A673 (cell line): ENCODE results near the gene PRKCA. TPM values are rescaled to one million over a fixed set of nuclear protein-coding genes. Genes with fewer than 3 reads are reported as not detected.

Experiments
- BruUV-seq: library from RNA; stranded (reverse); fragments of 400-500 nt; replicated peaks from 2 replicates; lab custom pipeline; 2021; lab: Mats Ljungman, UMichigan
- CTCF ChIA-PET: fragments of 300-600 bp; sonication (Branson Sonifier 250); formaldehyde crosslinking; loops from one replicate; lab custom pipeline; 2022; ENCODE audit warnings: antibody characterized with exemption; lab: Charles Lee
- POLR2A ChIA-PET: fragments of 300-600 bp; sonication (Branson Sonifier 250); formaldehyde crosslinking; loops from one replicate; lab custom pipeline; 2022; ENCODE audit warnings: antibody characterized with exemption; ENCODE audit not compliant: low non-redundant PET; lab: Charles Lee
- DNase-seq: peaks from one replicate; pipeline ENCODE4 v3.0.0-alpha.2; 2015; ENCODE audit warnings: low spot score
- H3K27ac ChIP-seq: fragments of 200-600 bp; sonication (generic); 2 replicates; pipeline ENCODE4 v1.5.1; 2016; ENCODE audit warnings: mixed run types, low read depth, mild to moderate bottlenecking, mixed read lengths, antibody characterized with exemption, low read length; ENCODE audit not compliant: poor library complexity, severe bottlenecking
- H3K27me3 ChIP-seq: fragments of 200-600 bp; sonication (generic); replicated peaks from 2 replicates; pipeline ENCODE4 v1.6.1; 2017; ENCODE audit warnings: mixed run types, low read depth, mild to moderate bottlenecking, mixed read lengths, antibody characterized with exemption, low read length; ENCODE audit not compliant: insufficient read depth, poor library complexity
- H3K36me3 ChIP-seq: fragments of 200-600 bp; sonication (generic); 2 replicates; pipeline ENCODE4 v1.6.1; 2016; ENCODE audit warnings: mixed run types, mild to moderate bottlenecking, mixed read lengths, antibody characterized with exemption, low read length; ENCODE audit not compliant: insufficient read depth, poor library complexity, severe bottlenecking
- H3K4me1 ChIP-seq: fragments of 200-600 bp; sonication (generic); 2 replicates; pipeline ENCODE4 v1.6.1; 2017; ENCODE audit warnings: mixed run types, mild to moderate bottlenecking, mixed read lengths, antibody characterized with exemption, low read length; ENCODE audit not compliant: insufficient read depth, poor library complexity, severe bottlenecking
- H3K4me3 ChIP-seq: fragments of 200-600 bp; sonication (generic); 2 replicates; pipeline ENCODE4 v1.5.1; 2016; ENCODE audit warnings: low read depth, mixed run types, mild to moderate bottlenecking, mixed read lengths, low read length; ENCODE audit not compliant: poor library complexity, severe bottlenecking
- H3K9me3 ChIP-seq: fragments of 200-600 bp; sonication (generic); 2 replicates; pipeline ENCODE4 v1.6.1; 2016; ENCODE audit warnings: mixed run types, low read depth, mild to moderate bottlenecking, mixed read lengths, antibody characterized with exemption, low read length; ENCODE audit not compliant: poor library complexity, severe bottlenecking
- EZH2 ChIP-seq: fragments of 200-600 bp; sonication (generic); IDR thresholded peaks from 2 replicates; pipeline ENCODE4 v1.6.1; 2017; ENCODE audit warnings: borderline replicate concordance, low read depth, mild to moderate bottlenecking, mixed read lengths, antibody characterized with exemption, low read length; ENCODE audit not compliant: poor library complexity, severe bottlenecking
- intact Hi-C: fragments of 100-400 bp; cut with micrococcal nuclease; formaldehyde crosslinking; loops from one replicate; pipeline ENCODE4 v1.10.0; 2022; ENCODE audit not compliant: unreplicated experiment
- total RNA-seq: library from RNA; stranded (reverse); gene quantifications from 2 replicates; pipeline ENCODE4 v1.2.3, GENCODE V29; 2021
- TF ChIP-seq, protein P1 (sequence below): fragments of 300-800, 200-600 bp; sonication (generic); conservative IDR thresholded peaks from 2 replicates; pipeline ENCODE4 v1.5.1; 2017; ENCODE audit warnings: low read depth, mild to moderate bottlenecking, antibody characterized with exemption, low read length, moderate library complexity, mixed read lengths

PRKCA gene
- total RNA-seq, 1 experiment from 2014 or later = 16.3 TPM

DNA sequence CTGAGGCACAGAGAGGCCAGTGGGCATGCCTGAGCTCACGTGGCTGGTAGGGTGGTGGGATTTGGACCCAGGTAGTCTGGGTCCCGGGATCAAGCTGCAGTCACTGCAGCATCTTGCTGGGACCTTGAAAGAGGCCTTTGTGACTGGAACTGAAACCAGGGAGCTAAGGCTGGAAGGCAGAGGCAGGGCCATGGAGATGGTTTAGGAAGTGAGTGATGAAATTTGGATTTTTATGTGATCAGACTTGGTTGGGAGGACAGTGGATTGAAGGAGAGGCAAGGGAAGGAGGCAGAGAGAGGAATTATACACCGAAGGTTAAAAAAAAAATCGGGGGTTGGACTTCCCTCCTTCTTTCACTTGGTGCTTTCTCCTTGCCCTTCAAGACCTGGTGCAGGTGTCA is 277.1 kb downstream of the PRKCA start:
- Histone ChIP-seq H3K27me3 (no peaks in the 10 kb centered on the region), H3K27ac (no peak overlapping the region), H3K36me3 (no peaks in the 10 kb centered on the region), H3K4me1 (peaks cover 19% of the 10 kb centered on the region), H3K9me3 (no peaks in the 10 kb centered on the region), H3K4me3 (no peak overlapping the region)
- no peak for DNase-seq
- BruUV-seq = no TSS peak
- POLR2A ChIA-PET = no interaction called here
- intact Hi-C loops = no loop called here
- TF ChIP-seq EZH2 = no peak
- TF ChIP-seq, protein P1, sequence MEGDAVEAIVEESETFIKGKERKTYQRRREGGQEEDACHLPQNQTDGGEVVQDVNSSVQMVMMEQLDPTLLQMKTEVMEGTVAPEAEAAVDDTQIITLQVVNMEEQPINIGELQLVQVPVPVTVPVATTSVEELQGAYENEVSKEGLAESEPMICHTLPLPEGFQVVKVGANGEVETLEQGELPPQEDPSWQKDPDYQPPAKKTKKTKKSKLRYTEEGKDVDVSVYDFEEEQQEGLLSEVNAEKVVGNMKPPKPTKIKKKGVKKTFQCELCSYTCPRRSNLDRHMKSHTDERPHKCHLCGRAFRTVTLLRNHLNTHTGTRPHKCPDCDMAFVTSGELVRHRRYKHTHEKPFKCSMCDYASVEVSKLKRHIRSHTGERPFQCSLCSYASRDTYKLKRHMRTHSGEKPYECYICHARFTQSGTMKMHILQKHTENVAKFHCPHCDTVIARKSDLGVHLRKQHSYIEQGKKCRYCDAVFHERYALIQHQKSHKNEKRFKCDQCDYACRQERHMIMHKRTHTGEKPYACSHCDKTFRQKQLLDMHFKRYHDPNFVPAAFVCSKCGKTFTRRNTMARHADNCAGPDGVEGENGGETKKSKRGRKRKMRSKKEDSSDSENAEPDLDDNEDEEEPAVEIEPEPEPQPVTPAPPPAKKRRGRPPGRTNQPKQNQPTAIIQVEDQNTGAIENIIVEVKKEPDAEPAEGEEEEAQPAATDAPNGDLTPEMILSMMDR = no peak
- CTCF ChIA-PET = no interaction called here

DNA sequence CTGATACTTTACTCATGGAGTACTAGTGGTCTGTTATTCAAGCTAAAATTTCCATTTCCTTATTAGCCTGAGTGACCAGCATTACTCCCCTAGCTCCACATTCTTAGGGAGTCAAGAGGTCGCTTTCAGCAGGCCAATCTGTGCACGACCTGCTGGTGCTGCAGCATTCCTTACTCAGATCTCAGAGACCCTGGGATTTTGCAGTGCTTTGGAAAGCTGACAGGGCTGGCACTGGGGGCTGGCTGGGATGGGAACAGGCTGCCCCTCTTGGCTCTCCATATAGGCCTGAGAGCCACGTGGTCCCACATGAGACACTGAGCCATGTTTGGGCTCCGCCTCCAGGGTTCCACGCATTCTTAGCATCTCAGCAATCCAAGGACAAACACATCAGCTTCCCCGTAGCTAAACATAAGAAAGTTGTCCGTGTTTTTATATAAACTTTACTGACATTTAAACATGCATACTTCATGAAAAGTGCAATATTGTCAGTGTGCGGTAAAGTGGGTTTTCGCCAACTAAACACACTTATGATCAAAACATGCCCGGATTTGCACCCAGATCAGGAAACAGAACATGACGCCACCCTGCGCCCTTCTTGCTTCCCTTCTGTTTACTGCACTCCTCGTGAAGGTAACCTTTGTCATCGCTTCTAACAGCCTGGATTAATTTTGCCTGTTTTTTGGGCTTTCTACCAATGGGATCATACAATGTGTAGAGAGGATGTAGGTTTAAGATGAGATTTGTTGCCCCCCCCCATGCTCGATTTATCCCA is 278.0 kb downstream of the PRKCA start:
- Histone ChIP-seq H3K27ac (no peak overlapping the region), H3K27me3 (no peaks in the 10 kb centered on the region), H3K36me3 (no peaks in the 10 kb centered on the region), H3K4me1 (peaks cover 19% of the 10 kb centered on the region), H3K9me3 (no peaks in the 10 kb centered on the region), H3K4me3 (no peak overlapping the region)
- ChIA-PET POLR2A (interaction anchor here (0.8 kb wide), 1 partner anchor 371 kb away, joined by 4 read pairs; no protein-coding TSS in a partner anchor), CTCF (no interaction called here)
- no TSS peak for BruUV-seq
- no peak for DNase-seq
- TF ChIP-seq, protein P1 = no peak
- no peak for TF ChIP-seq EZH2
- intact Hi-C loops = no loop called here

DNA sequence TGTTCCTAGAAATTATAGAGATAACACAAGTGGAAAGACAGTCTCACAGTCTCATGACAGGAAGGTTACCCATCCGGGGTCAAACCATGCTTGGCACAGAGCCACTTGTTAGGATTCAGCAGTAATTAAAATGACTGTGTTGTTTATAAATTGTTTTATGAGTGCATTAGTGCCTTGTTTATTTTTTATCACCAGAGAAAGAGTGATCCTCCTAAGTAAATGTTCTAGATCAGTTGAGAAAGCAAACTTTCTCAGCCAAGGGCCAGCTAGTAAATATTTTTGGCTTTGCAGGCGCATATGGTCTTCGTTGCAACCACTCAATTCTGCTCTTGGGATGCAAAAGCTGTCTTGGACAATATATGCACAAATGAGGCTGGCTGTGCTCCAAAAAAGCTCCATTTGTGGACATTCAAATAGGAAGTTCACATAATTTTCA is 278.6 kb downstream of the PRKCA start:
- Histone ChIP-seq H3K27ac (no peak overlapping the region), H3K4me1 (peaks cover 19% of the 10 kb centered on the region), H3K9me3 (no peaks in the 10 kb centered on the region), H3K27me3 (no peaks in the 10 kb centered on the region), H3K4me3 (no peak overlapping the region), H3K36me3 (no peaks in the 10 kb centered on the region)
- no peak for DNase-seq
- TF ChIP-seq, protein P1 = no peak
- no peak for TF ChIP-seq EZH2
- POLR2A ChIA-PET = interaction anchor here (0.8 kb wide), 1 partner anchor 370 kb away, joined by 4 read pairs; no protein-coding TSS in a partner anchor
- no TSS peak for BruUV-seq
- intact Hi-C loops = no loop called here
- CTCF ChIA-PET = no interaction called here
